Measurements from ENCODE around the gene HTT. TPM values are rescaled to one million over a fixed set of nuclear protein-coding genes. Genes with fewer than 3 reads are reported as not detected.
A peak's percentile ranks its signal among the peaks of the same experiment; 100 is the strongest.

The HTT gene
- total RNA-seq, 5 donors from 2014 or later (not counting 1 experiment from before 2014, with no cell fraction given), result 60.3 to 97.1 (median 71.4) TPM

- H3K4me1 ChIP-seq (ENCODE audit: control insufficient read depth in 1 of 2, extremely low read depth in 1 of 2, insufficient read depth in 2 of 2, low read length in 2 of 2), result peaks cover 26 to 37% of the 10 kb centered on the region in 2 experiments
- H3K36me3 ChIP-seq (ENCODE audit: control insufficient read depth in 2 of 2, extremely low read depth in 1 of 2, insufficient read depth in 1 of 2, low read length in 1 of 2), result peaks cover 5 to 49% of the 10 kb centered on the region in 2 donors
- H3K9me3 ChIP-seq, result no peaks in the 10 kb centered on the region
- H3K27me3 Mint-ChIP-seq, result no peaks in the 10 kb centered on the region
- WGBS (ENCODE audit: insufficient coverage), result 97% methylated on average over 5 of the region's 11 CpGs
- no peak overlapping the region for H3K4me3 ChIP-seq (ENCODE audit: control insufficient read depth in 1 of 2, extremely low read depth in 1 of 2, low read length in 1 of 2)
- CTCF ChIA-PET, result no interaction called here
- no peaks in the 10 kb centered on the region for H3K9me3 Mint-ChIP-seq
- peaks cover 47% of the 10 kb centered on the region for H3K36me3 Mint-ChIP-seq
- H3K4me3 Mint-ChIP-seq, result no peak overlapping the region
- no peak overlapping the region for H3K27ac Mint-ChIP-seq
- peaks cover 31 to 34% (median 34%) of the 10 kb centered on the region in 3 donors for H3K4me1 Mint-ChIP-seq
- no peaks in the 10 kb centered on the region for H3K27me3 ChIP-seq (replicated peaks in 1 of 2; ENCODE audit: control insufficient read depth in 2 of 2, extremely low read depth in 1 of 2, insufficient read depth in 2 of 2, low read length in 1 of 2)
- ATAC-seq (replicated peaks in 1 of 4) (no peak), DNase-seq (no peak)
- POLR2A ChIA-PET, result no interaction called here
- no peak overlapping the region for H3K27ac ChIP-seq (ENCODE audit: low read length)
Observed at GRCh38 chr4:3205995-3206394, 131.5 kb downstream of the HTT start.

GRCh38 chr4:3206439-3207100, 132.1 kb downstream of the HTT start:
- peaks cover 7 to 49% of the 10 kb centered on the region in 2 donors for H3K36me3 ChIP-seq (ENCODE audit: control insufficient read depth in 2 of 2, extremely low read depth in 1 of 2, insufficient read depth in 1 of 2, low read length in 1 of 2)
- Mint-ChIP-seq H3K4me3 (no peak overlapping the region), H3K36me3 (peaks cover 47% of the 10 kb centered on the region), H3K27me3 (no peaks in the 10 kb centered on the region), H3K9me3 (no peaks in the 10 kb centered on the region), H3K4me1 (peaks cover 25 to 29% (median 28%) of the 10 kb centered on the region in 3 donors), H3K27ac (peak overlapping the region in 1 of 2 donors; percentile 6)
- CTCF ChIA-PET, result no interaction called here
- peaks cover 20 to 31% of the 10 kb centered on the region in 2 experiments for H3K4me1 ChIP-seq (ENCODE audit: control insufficient read depth in 1 of 2, extremely low read depth in 1 of 2, insufficient read depth in 2 of 2, low read length in 2 of 2)
- no peaks in the 10 kb centered on the region for H3K9me3 ChIP-seq
- POLR2A ChIA-PET, result no interaction called here
- H3K4me3 ChIP-seq (ENCODE audit: control insufficient read depth in 1 of 2, extremely low read depth in 1 of 2, low read length in 1 of 2), result no peak overlapping the region
- DNase-seq (no peak), ATAC-seq (replicated peaks in 1 of 4) (no peak)
- WGBS (ENCODE audit: insufficient coverage), result 98% methylated on average over 16 of the region's 18 CpGs
- H3K27me3 ChIP-seq (replicated peaks in 1 of 2; ENCODE audit: control insufficient read depth in 2 of 2, extremely low read depth in 1 of 2, insufficient read depth in 2 of 2, low read length in 1 of 2), result no peaks in the 10 kb centered on the region
- no peak overlapping the region for H3K27ac ChIP-seq (ENCODE audit: low read length)

GRCh38 chr4:3207531-3208037, 133.1 kb downstream of the HTT start:
- Histone ChIP-seq H3K27ac (ENCODE audit: low read length) (no peak overlapping the region), H3K4me3 (ENCODE audit: control insufficient read depth in 1 of 2, extremely low read depth in 1 of 2, low read length in 1 of 2) (no peak overlapping the region), H3K9me3 (no peaks in the 10 kb centered on the region), H3K36me3 (ENCODE audit: control insufficient read depth in 2 of 2, extremely low read depth in 1 of 2, insufficient read depth in 1 of 2, low read length in 1 of 2) (peaks cover 13 to 57% of the 10 kb centered on the region in 2 donors), H3K27me3 (replicated peaks in 1 of 2; ENCODE audit: control insufficient read depth in 2 of 2, extremely low read depth in 1 of 2, insufficient read depth in 2 of 2, low read length in 1 of 2) (no peaks in the 10 kb centered on the region), H3K4me1 (ENCODE audit: control insufficient read depth in 1 of 2, extremely low read depth in 1 of 2, insufficient read depth in 2 of 2, low read length in 2 of 2) (peaks cover 13 to 21% of the 10 kb centered on the region in 2 experiments)
- CTCF ChIA-PET, result no interaction called here
- Mint-ChIP-seq H3K4me3 (no peak overlapping the region), H3K27me3 (no peaks in the 10 kb centered on the region), H3K36me3 (peaks cover 52% of the 10 kb centered on the region), H3K27ac (no peak overlapping the region), H3K4me1 (peaks cover 15 to 19% (median 18%) of the 10 kb centered on the region in 3 donors), H3K9me3 (no peaks in the 10 kb centered on the region)
- DNase-seq, result no peak
- ATAC-seq (replicated peaks in 1 of 4), result no peak
- no CpG with 5 or more reads among the region's 5 CpGs for WGBS (ENCODE audit: insufficient coverage)
- POLR2A ChIA-PET, result no interaction called here

GRCh38 chr4:3208826-3209225, 134.3 kb downstream of the HTT start:
- ChIA-PET POLR2A (no interaction called here), CTCF (no interaction called here)
- Histone ChIP-seq H3K4me1 (ENCODE audit: control insufficient read depth in 1 of 2, extremely low read depth in 1 of 2, insufficient read depth in 2 of 2, low read length in 2 of 2) (peaks cover 3 to 11% of the 10 kb centered on the region in 2 experiments), H3K9me3 (no peaks in the 10 kb centered on the region), H3K4me3 (ENCODE audit: control insufficient read depth in 1 of 2, extremely low read depth in 1 of 2, low read length in 1 of 2) (no peak overlapping the region), H3K27ac (ENCODE audit: low read length) (no peak overlapping the region), H3K36me3 (ENCODE audit: control insufficient read depth in 2 of 2, extremely low read depth in 1 of 2, insufficient read depth in 1 of 2, low read length in 1 of 2) (peaks cover 22 to 69% of the 10 kb centered on the region in 2 donors), H3K27me3 (replicated peaks in 1 of 2; ENCODE audit: control insufficient read depth in 2 of 2, extremely low read depth in 1 of 2, insufficient read depth in 2 of 2, low read length in 1 of 2) (no peaks in the 10 kb centered on the region)
- no peak overlapping the region for H3K4me3 Mint-ChIP-seq
- no peak for DNase-seq
- H3K27me3 Mint-ChIP-seq, result no peaks in the 10 kb centered on the region
- no peak overlapping the region for H3K27ac Mint-ChIP-seq
- H3K9me3 Mint-ChIP-seq, result no peaks in the 10 kb centered on the region
- ATAC-seq (replicated peaks in 1 of 4), result no peak
- peaks cover 61% of the 10 kb centered on the region for H3K36me3 Mint-ChIP-seq
- 97% methylated on average over 11 of the region's 14 CpGs for WGBS (ENCODE audit: insufficient coverage)
- peaks cover 3 to 6% (median 5%) of the 10 kb centered on the region in 3 donors for H3K4me1 Mint-ChIP-seq

GRCh38 chr4:3209551-3210325, 135.3 kb downstream of the HTT start:
- CTCF ChIA-PET, result no interaction called here
- POLR2A ChIA-PET, result no interaction called here
- Mint-ChIP-seq H3K4me1 (no peaks in the 10 kb centered on the region), H3K4me3 (no peak overlapping the region), H3K27ac (no peak overlapping the region), H3K27me3 (no peaks in the 10 kb centered on the region), H3K9me3 (no peaks in the 10 kb centered on the region), H3K36me3 (peaks cover 66% of the 10 kb centered on the region)
- Histone ChIP-seq H3K27ac (ENCODE audit: low read length) (no peak overlapping the region), H3K9me3 (no peaks in the 10 kb centered on the region), H3K27me3 (replicated peaks in 1 of 2; ENCODE audit: control insufficient read depth in 2 of 2, extremely low read depth in 1 of 2, insufficient read depth in 2 of 2, low read length in 1 of 2) (no peaks in the 10 kb centered on the region), H3K36me3 (ENCODE audit: control insufficient read depth in 2 of 2, extremely low read depth in 1 of 2, insufficient read depth in 1 of 2, low read length in 1 of 2) (peaks cover 25 to 77% of the 10 kb centered on the region in 2 donors), H3K4me1 (ENCODE audit: control insufficient read depth in 1 of 2, extremely low read depth in 1 of 2, insufficient read depth in 2 of 2, low read length in 2 of 2) (peaks cover 1 to 2% of the 10 kb centered on the region in 2 experiments), H3K4me3 (ENCODE audit: control insufficient read depth in 1 of 2, extremely low read depth in 1 of 2, low read length in 1 of 2) (no peak overlapping the region)
- ATAC-seq (replicated peaks in 1 of 4) (no peak), DNase-seq (no peak)
- 100% methylated on average over 12 of the region's 17 CpGs for WGBS (ENCODE audit: insufficient coverage)

GRCh38 chr4:3210467-3210866, 136.0 kb downstream of the HTT start:
- DNase-seq, result no peak
- H3K27ac ChIP-seq (ENCODE audit: low read length), result no peak overlapping the region
- no peak overlapping the region for H3K4me3 ChIP-seq (ENCODE audit: control insufficient read depth in 1 of 2, extremely low read depth in 1 of 2, low read length in 1 of 2)
- Mint-ChIP-seq H3K27me3 (no peaks in the 10 kb centered on the region), H3K9me3 (no peaks in the 10 kb centered on the region), H3K4me1 (no peaks in the 10 kb centered on the region), H3K4me3 (no peak overlapping the region), H3K27ac (no peak overlapping the region), H3K36me3 (peaks cover 70% of the 10 kb centered on the region)
- H3K27me3 ChIP-seq (replicated peaks in 1 of 2; ENCODE audit: control insufficient read depth in 2 of 2, extremely low read depth in 1 of 2, insufficient read depth in 2 of 2, low read length in 1 of 2), result no peaks in the 10 kb centered on the region
- H3K36me3 ChIP-seq (ENCODE audit: control insufficient read depth in 2 of 2, extremely low read depth in 1 of 2, insufficient read depth in 1 of 2, low read length in 1 of 2), result peaks cover 25 to 84% of the 10 kb centered on the region in 2 donors
- ATAC-seq (replicated peaks in 1 of 4), result no peak
- ChIA-PET POLR2A (no interaction called here), CTCF (interaction anchor here in 1 of 2 donors (0.9 kb wide), 1 partner anchor 15 kb away, joined by 3 read pairs; no protein-coding TSS in a partner anchor)
- WGBS (ENCODE audit: insufficient coverage), result 100% methylated on average over 4 of the region's 6 CpGs
- no peaks in the 10 kb centered on the region for H3K9me3 ChIP-seq
- no peaks in the 10 kb centered on the region for H3K4me1 ChIP-seq (ENCODE audit: control insufficient read depth in 1 of 2, extremely low read depth in 1 of 2, insufficient read depth in 2 of 2, low read length in 2 of 2)
